ENCODE data around the gene GRK4.

GRCh38 chr4:2961811-2962441 is 1.4 kb upstream of the GRK4 start:
- TF ChIP-seq POLR2AphosphoS5 (IDR thresholded peaks at IDR 0.05; ENCODE audit: low read depth, low read length) = no peak
- TF ChIP-seq CTCF (IDR thresholded peaks at IDR 0.05) = no peak
- TF ChIP-seq SIN3A (IDR thresholded peaks at IDR 0.05; ENCODE audit: borderline replicate concordance, insufficient read depth, low read depth, low read length) = no peak
- TF ChIP-seq REST (IDR thresholded peaks at IDR 0.05; ENCODE audit: insufficient read depth in 1 of 2, low read depth in 2 of 2, low read length in 1 of 2) = no peak
